H9 (cell line): ENCODE measurements around the gene PIGB. TPM values are rescaled to one million over a fixed set of nuclear protein-coding genes. Genes with fewer than 3 reads are reported as not detected.
A peak's percentile ranks its signal among the peaks of the same experiment; 100 is the strongest.

Source experiments
- DNase-seq: peaks from one replicate; pipeline ENCODE4 v3.0.0-alpha.2; 2017
- H2AFZ ChIP-seq: one replicate; pipeline ENCODE4 v1.6.1; 2013; ENCODE audit warnings: mild to moderate bottlenecking, low read length, control low read depth, moderate library complexity
- H2AK5ac ChIP-seq: 2 replicates; pipeline ENCODE4 v1.6.1; 2013; ENCODE audit warnings: low read length, control low read depth, mixed read lengths; ENCODE audit not compliant: insufficient read length
- H2BK120ac ChIP-seq: one replicate; pipeline ENCODE4 v1.6.1; 2013; ENCODE audit warnings: low read depth, mild to moderate bottlenecking, low read length, control low read depth, inconsistent platforms; ENCODE audit not compliant: poor library complexity, severe bottlenecking
- H2BK12ac ChIP-seq: 2 replicates; pipeline ENCODE4 v1.6.1; 2013; ENCODE audit warnings: low read length, control low read depth, mixed read lengths, low read depth; ENCODE audit not compliant: insufficient read length
- H2BK15ac ChIP-seq: 2 replicates; pipeline ENCODE4 v1.6.1; 2013; ENCODE audit warnings: low read depth, low read length, control low read depth
- H2BK20ac ChIP-seq: one replicate; pipeline ENCODE4 v1.6.1; 2013; ENCODE audit warnings: low read depth, mild to moderate bottlenecking, low read length, control low read depth, inconsistent platforms; ENCODE audit not compliant: poor library complexity, severe bottlenecking
- H2BK5ac ChIP-seq: 2 replicates; pipeline ENCODE4 v1.6.1; 2013; ENCODE audit warnings: low read length, control low read depth, mixed read lengths; ENCODE audit not compliant: insufficient read length
- H3K14ac ChIP-seq: 2 replicates; pipeline ENCODE4 v1.6.1; 2013; ENCODE audit warnings: low read length, control low read depth; ENCODE audit not compliant: insufficient read depth
- H3K18ac ChIP-seq: 2 replicates; pipeline ENCODE4 v1.6.1; 2013; ENCODE audit warnings: low read depth, mild to moderate bottlenecking, mixed read lengths, low read length, control low read depth; ENCODE audit not compliant: insufficient read length
- H3K23ac ChIP-seq: 2 replicates; pipeline ENCODE4 v1.6.1; 2013; ENCODE audit warnings: low read length, control low read depth, mixed read lengths, low read depth; ENCODE audit not compliant: insufficient read length
- H3K23me2 ChIP-seq: 2 replicates; pipeline ENCODE4 v1.6.1; 2013; ENCODE audit warnings: low read depth, mild to moderate bottlenecking, mixed read lengths, low read length, control low read depth; ENCODE audit not compliant: insufficient read length, poor library complexity, severe bottlenecking
- H3K27ac ChIP-seq: 2 replicates; pipeline ENCODE4 v1.5.1; 2013; ENCODE audit warnings: low read length, control low read depth, mixed read lengths, low read depth; ENCODE audit not compliant: insufficient read length
- H3K27me3 ChIP-seq: 2 replicates; pipeline ENCODE4 v1.6.1; 2013; ENCODE audit warnings: low read length, control low read depth, inconsistent platforms; ENCODE audit not compliant: insufficient read depth
- H3K4ac ChIP-seq: 2 replicates; pipeline ENCODE4 v1.6.1; 2013; ENCODE audit warnings: low read depth, mild to moderate bottlenecking, control low read depth, inconsistent platforms, low read length, moderate library complexity
- H3K4me1 ChIP-seq: 2 replicates; pipeline ENCODE4 v1.6.1; 2013; ENCODE audit warnings: low read length, control low read depth, inconsistent platforms; ENCODE audit not compliant: insufficient read depth
- H3K4me2 ChIP-seq: 2 replicates; pipeline ENCODE4 v1.6.1; 2013; ENCODE audit warnings: low read length, control low read depth, mixed read lengths; ENCODE audit not compliant: insufficient read length, insufficient read depth
- H3K56ac ChIP-seq: 2 replicates; pipeline ENCODE4 v1.6.1; 2013; ENCODE audit warnings: low read depth, mild to moderate bottlenecking, mixed read lengths, low read length, control low read depth; ENCODE audit not compliant: insufficient read length
- H3K79me1 ChIP-seq: 2 replicates; pipeline ENCODE4 v1.6.1; 2013; ENCODE audit warnings: low read depth, mild to moderate bottlenecking, moderate library complexity, low read length, control low read depth, inconsistent platforms; ENCODE audit not compliant: insufficient read depth, poor library complexity, severe bottlenecking
- H3K79me2 ChIP-seq: 2 replicates; pipeline ENCODE4 v1.6.1; 2013; ENCODE audit warnings: low read length, control low read depth, inconsistent platforms; ENCODE audit not compliant: insufficient read depth
- H3K9ac ChIP-seq: 2 replicates; pipeline ENCODE4 v1.6.1; 2013; ENCODE audit warnings: low read length, control low read depth, mixed read lengths; ENCODE audit not compliant: insufficient read length; ENCODE audit errors: extremely low read depth
- H3K9me3 ChIP-seq: one replicate; pipeline ENCODE4 v1.6.1; 2013; ENCODE audit warnings: low read depth, low read length, inconsistent platforms; ENCODE audit not compliant: control insufficient read depth
- H3T11ph ChIP-seq: one replicate; pipeline ENCODE4 v1.6.1; 2013; ENCODE audit warnings: mild to moderate bottlenecking, low read length, control low read depth, inconsistent platforms
- H4K20me1 ChIP-seq: one replicate; pipeline ENCODE4 v1.6.1; 2013; ENCODE audit not compliant: control insufficient read depth, insufficient read length, insufficient read depth
- H4K5ac ChIP-seq: 2 replicates; pipeline ENCODE4 v1.6.1; 2013; ENCODE audit warnings: low read depth, mild to moderate bottlenecking, mixed read lengths, low read length, control low read depth; ENCODE audit not compliant: insufficient read length
- H4K8ac ChIP-seq: replicated peaks from 2 replicates; pipeline ENCODE4 v1.6.1; 2013; ENCODE audit warnings: low read length, control low read depth, mixed read lengths, low read depth; ENCODE audit not compliant: insufficient read length
- H4K91ac ChIP-seq: 2 replicates; pipeline ENCODE4 v1.6.1; 2013; ENCODE audit warnings: low read depth, mild to moderate bottlenecking, moderate library complexity, mixed read lengths, low read length, control low read depth; ENCODE audit not compliant: insufficient read length
- H3K27ac Mint-ChIP-seq, 3 experiments: 2 replicates in 2 of 3; 3 replicates in 1 of 3; pipeline ENCODE4 v1.8.0; 2020 to 2021; ENCODE audit warnings: mixed read lengths in 3 of 3, mild to moderate bottlenecking in 1 of 3, moderate library complexity in 1 of 3
- H3K27me3 Mint-ChIP-seq: 2 replicates; pipeline ENCODE4 v1.8.0; 2021; ENCODE audit warnings: low read depth, mild to moderate bottlenecking, moderate library complexity, mixed read lengths
- H3K36me3 Mint-ChIP-seq, 3 experiments: 2 replicates in 2 of 3; 3 replicates in 1 of 3; pipeline ENCODE4 v1.8.0; 2020 to 2021; ENCODE audit warnings: low read depth in 3 of 3, mixed read lengths in 3 of 3; ENCODE audit not compliant: insufficient read depth in 1 of 3
- H3K4me1 Mint-ChIP-seq, 2 experiments: 2 replicates each; pipeline ENCODE4 v1.8.0; 2020; ENCODE audit warnings: mixed read lengths in 2 of 2
- H3K4me3 Mint-ChIP-seq, 2 experiments: 2 replicates in 1 of 2; 3 replicates in 1 of 2; pipeline ENCODE4 v1.8.0; 2020 to 2021; ENCODE audit warnings: mild to moderate bottlenecking in 2 of 2, mixed read lengths in 2 of 2, moderate library complexity in 1 of 2
- H3K9me3 Mint-ChIP-seq, 2 experiments: 2 replicates in 1 of 2; 3 replicates in 1 of 2; pipeline ENCODE4 v1.8.0; 2020; ENCODE audit warnings: mild to moderate bottlenecking in 2 of 2, mixed read lengths in 2 of 2, moderate library complexity in 1 of 2
- WGBS: extraction: QIAGEN DNeasy Blood & Tissue Kit; methylation state at CpG from one replicate; pipeline ENCODE4 v1.1.7; 2013; ENCODE audit warnings: missing lambda C conversion rate, low lambda C conversion rate, mixed read lengths; ENCODE audit not compliant: insufficient read length; ENCODE audit errors: extremely low coverage; 5-methylcytosine and 5-hydroxymethylcytosine counted together
- total RNA-seq: library from RNA; stranded (reverse); gene quantifications from 2 replicates; pipeline ENCODE4 v1.2.1, GENCODE V29; 2021
- TF ChIP-seq, protein P1 (sequence below): fragments of 200-600 bp; sonication (generic); conservative IDR thresholded peaks from 3 replicates; pipeline ENCODE4 v1.8.0; 2021; ENCODE audit warnings: antibody characterized with exemption, mild to moderate bottlenecking

Gene PIGB
- total RNA-seq, 1 experiment from 2014 or later, result 6.7 TPM

DNA sequence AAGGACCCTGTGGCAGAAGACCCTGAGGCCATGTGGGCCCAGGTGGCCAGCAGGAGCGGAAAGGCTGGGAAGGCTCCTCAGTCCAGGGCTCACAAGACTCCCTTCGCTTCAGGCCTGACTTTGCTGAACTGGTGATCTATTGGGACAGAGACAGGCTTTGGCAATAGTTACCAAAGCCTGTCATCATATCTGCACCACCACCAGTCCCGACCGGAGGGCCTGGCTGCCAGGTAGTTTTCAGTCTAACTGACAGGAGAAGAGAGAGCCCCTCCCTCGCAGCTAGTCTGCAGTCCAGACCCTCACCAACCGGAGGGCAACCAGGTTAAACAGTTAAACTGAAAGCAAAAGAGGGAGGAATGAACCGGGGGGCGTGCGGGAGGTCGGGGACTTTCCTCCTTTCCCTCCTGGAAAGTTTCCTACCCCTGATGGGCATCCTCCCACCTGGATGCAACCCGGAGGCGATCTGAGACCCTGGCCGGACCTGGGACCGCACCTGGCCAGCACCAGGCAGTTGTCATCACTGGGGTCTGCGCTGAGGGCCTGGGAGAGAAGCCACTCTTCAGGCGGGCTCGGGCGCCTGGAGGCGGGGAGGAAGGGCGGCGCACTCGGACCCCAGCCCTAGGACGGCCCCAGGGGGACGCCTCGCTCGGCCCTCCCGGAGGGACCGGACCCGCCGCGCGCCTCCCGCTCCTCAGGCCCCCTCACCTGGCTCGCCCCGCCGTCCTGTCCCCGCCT, 29.8 kb upstream of the PIGB start:
- no peak overlapping the region for H4K91ac ChIP-seq
- no peak overlapping the region for H3K56ac ChIP-seq
- no peak overlapping the region for H3K27ac ChIP-seq
- H2BK5ac ChIP-seq, result no peak overlapping the region
- H3K27me3 ChIP-seq, result no peaks in the 10 kb centered on the region
- no peak overlapping the region for H2BK120ac ChIP-seq
- H3K27ac Mint-ChIP-seq, result no peak overlapping the region
- H2BK20ac ChIP-seq, result no peak overlapping the region
- no peak overlapping the region for H2AK5ac ChIP-seq
- peaks cover 5% of the 10 kb centered on the region for H3K27me3 Mint-ChIP-seq
- no peaks in the 10 kb centered on the region; a peak in 1 of 7 replicates for H3K36me3 Mint-ChIP-seq
- H3K4me1 ChIP-seq, result no peaks in the 10 kb centered on the region
- H2BK15ac ChIP-seq, result no peak overlapping the region
- TF ChIP-seq, protein P1, sequence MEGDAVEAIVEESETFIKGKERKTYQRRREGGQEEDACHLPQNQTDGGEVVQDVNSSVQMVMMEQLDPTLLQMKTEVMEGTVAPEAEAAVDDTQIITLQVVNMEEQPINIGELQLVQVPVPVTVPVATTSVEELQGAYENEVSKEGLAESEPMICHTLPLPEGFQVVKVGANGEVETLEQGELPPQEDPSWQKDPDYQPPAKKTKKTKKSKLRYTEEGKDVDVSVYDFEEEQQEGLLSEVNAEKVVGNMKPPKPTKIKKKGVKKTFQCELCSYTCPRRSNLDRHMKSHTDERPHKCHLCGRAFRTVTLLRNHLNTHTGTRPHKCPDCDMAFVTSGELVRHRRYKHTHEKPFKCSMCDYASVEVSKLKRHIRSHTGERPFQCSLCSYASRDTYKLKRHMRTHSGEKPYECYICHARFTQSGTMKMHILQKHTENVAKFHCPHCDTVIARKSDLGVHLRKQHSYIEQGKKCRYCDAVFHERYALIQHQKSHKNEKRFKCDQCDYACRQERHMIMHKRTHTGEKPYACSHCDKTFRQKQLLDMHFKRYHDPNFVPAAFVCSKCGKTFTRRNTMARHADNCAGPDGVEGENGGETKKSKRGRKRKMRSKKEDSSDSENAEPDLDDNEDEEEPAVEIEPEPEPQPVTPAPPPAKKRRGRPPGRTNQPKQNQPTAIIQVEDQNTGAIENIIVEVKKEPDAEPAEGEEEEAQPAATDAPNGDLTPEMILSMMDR, result no peak
- peak overlapping the region; percentile 11 for H3K9ac ChIP-seq
- no peak overlapping the region for H3K23ac ChIP-seq
- H3K4me2 ChIP-seq, result peak overlapping the region; percentile 73
- no peak overlapping the region for H3K18ac ChIP-seq
- peak; percentile 47 for DNase-seq
- no peak overlapping the region for H3T11ph ChIP-seq
- H4K20me1 ChIP-seq, result no peaks in the 10 kb centered on the region
- H4K8ac ChIP-seq, result no peak overlapping the region
- H2BK12ac ChIP-seq, result no peak overlapping the region
- 0 out of 2 replicates have a peak overlapping the region, but pooled peaks have one; percentile 31 for H3K14ac ChIP-seq
- no peak overlapping the region for H3K4ac ChIP-seq
- H3K4me3 Mint-ChIP-seq, result peak overlapping the region; percentile 74 to 83
- H3K79me2 ChIP-seq, result no peaks in the 10 kb centered on the region
- H3K9me3 ChIP-seq, result no peaks in the 10 kb centered on the region
- peaks cover 10 to 16% of the 10 kb centered on the region in 2 experiments; a peak in 3 of 4 replicates for H3K4me1 Mint-ChIP-seq
- no peak overlapping the region for H4K5ac ChIP-seq
- no peaks in the 10 kb centered on the region for H3K79me1 ChIP-seq
- no peaks in the 10 kb centered on the region for H3K9me3 Mint-ChIP-seq
- H2AFZ ChIP-seq, result no peak overlapping the region
- no CpG with 5 or more reads among the region's 37 CpGs for WGBS
- peaks cover 12% of the 10 kb centered on the region for H3K23me2 ChIP-seq
